HG03135 (cell line): ENCODE measurements around the gene SCN5A.

Experiments used
- ATAC-seq: cut with Tn5 transposase; IDR thresholded peaks from one replicate; pipeline ENCODE4 v1.9.1; 2021; ENCODE audit warnings: mild to moderate bottlenecking, moderate library complexity; ENCODE audit not compliant: unreplicated experiment

SCN5A gene

DNA sequence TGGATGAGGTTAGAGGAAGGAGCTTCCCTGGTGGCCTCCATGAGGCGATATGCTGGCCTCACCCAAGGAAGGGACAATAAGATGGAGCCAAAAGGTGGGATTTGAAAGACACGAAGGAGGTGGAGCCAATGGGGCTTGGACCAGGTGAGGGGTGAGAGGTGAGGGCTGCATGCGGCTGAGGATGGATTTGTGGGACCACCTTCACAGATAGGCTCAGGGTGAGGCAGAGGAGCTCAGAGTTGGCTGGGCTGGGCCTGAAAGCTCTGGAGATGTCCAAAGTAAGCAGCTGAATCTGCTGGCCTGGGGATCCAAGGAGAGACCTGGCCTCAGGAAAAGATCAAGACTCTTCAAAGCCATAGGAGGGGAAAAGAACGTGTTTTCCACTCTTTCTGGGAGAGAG, 103.5 kb downstream of the SCN5A start:
- ATAC-seq: no peak

DNA sequence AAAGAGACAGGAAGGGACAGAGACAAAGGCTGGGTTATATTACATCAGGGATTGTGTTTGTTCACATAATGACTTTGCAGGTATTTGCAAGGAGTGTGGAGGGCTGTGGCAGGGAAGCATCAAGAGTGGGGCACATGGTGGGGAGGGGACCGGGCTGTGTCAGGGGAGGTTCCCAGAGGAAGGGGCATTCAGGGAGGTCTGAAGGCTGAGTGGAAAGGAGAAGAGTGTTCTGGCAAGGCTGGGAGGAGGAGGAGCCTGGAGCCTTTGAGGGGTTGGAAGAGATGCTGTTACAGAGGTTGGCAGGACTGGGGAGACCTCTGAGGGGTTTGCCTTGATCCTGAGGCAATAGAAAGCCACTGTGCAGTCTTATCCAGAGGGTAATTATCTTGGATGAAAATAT, 103.9 kb downstream of the SCN5A start:
- no peak for ATAC-seq

DNA sequence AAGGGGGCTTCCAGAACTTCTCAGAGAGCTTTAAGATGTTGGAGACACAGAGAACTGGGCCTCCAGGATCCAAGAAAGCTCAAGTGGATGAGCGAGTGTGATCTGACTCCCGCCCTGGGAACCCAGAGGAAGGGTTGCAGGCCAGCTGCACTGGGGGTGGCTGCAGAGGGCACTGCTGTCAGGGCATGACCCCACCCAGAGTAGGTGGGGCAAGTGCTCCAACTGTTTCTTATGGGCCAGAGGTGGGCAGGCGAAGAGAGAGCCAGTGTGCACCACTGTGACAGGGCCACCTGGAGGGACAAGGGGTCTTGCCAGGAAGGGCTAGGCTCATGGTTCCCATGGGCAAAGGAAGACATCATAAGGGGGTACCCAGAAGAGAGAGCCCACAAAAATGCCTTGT, 104.6 kb downstream of the SCN5A start:
- no peak for ATAC-seq

DNA sequence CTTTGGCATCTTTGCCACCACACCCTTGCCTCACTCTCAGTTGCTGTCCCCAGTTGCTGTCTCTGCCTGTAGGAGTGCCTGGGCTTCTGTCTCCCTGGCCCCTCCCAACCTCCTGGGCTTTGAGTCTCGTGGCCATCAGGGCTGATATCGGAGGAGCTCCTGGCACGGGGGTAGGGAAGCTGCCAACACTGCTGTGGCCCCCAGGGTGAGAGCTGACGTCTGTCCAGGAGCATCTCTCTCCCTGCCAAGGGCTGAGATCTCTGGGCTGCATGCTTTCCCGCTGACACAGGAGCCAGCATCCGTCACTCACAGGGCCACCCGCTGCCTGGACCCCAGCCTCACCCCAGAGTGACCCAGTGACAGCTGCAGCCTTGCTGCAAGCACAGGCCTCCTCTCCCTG, 105.9 kb downstream of the SCN5A start:
- no peak for ATAC-seq

DNA sequence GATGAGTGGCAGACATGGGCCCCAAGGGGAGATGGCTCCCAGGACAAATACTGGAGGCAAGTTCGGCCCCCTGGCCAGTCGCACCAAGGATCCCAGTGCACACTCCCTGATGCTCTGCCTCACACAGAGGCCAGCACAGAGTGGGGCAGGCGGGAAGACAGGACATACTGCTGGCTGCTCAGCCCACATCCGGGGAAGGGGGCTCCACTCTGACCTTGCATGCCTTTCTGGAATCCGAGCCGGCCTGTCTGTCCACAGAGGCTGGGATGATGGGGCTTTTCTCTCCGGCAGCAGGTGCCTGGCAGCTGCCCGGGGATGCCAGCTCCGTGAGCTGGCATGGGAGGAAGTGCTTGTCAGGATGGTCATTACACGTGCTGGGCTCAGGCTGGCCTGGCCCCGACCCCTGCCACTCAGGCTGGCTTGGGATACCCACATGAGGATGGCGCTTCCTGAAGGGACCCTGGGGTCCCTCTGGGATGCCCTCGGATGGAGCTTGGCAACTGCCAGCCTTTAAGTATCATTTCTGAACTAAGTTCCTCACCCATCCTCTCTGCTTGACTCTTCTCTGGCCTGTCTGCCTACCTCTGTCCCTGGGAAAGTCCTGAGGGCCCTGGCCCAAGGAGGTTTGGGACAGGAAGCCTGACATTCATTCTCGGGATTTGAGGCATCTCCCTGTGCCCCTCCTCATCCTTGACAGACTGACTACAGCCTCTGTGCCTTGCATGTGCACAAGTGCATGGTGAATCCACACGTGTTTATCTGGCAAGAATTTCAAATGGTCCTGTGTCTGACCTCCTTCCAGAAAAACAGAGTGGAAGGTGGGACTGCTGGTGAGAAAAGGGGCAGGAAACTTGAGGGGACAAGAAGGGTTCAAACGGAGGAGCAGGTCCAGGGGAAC, 106.8 kb downstream of the SCN5A start:
- no peak for ATAC-seq

DNA sequence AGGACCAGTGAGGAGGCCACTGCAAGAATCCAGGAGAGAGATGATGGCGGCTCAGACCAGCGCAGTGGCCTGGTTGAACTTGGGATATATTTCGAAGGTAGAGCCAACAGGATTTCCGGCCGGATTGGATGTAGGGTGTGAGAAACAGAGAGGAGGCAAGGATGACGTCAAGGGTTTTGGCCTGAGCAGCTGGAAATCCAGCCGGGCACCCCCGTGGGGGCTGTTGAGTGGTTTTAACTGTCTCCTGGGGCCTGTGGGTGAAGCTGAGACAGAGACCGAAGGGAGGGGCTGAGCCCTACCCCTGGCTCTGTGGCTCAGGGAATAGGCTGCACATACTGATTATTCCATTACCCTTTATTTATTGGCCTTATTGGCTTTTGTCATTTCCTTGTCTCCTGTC, 107.7 kb downstream of the SCN5A start:
- no peak for ATAC-seq

DNA sequence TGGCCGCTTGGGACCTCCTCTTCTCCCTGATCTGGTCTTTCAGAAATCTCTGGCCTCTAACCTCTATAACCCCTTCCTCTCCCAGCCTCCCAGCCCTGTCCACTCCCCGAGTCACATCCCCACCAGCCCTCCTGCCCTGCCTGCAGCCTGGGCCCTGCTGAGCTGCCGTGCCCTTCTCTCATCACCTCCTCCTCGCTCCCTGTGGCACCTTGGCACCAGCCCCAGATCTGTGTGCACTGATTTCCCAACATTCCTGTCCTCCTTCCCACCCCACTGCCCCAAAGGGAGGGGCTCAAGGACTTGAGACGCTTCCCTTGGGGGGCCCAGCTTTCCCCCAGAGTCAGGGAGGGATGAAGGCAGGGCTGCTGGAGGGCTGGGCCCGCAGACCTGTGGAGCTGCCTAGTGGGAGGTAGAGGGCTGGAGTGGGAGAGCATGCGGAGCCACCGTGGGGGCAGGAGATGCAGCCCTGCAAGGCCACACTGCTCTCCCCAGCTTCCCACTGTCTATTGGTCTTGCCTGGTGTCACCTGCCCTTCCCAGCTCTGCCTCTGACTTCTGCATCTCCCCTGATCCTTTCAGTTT, 110.6 kb downstream of the SCN5A start:
- no peak for ATAC-seq

DNA sequence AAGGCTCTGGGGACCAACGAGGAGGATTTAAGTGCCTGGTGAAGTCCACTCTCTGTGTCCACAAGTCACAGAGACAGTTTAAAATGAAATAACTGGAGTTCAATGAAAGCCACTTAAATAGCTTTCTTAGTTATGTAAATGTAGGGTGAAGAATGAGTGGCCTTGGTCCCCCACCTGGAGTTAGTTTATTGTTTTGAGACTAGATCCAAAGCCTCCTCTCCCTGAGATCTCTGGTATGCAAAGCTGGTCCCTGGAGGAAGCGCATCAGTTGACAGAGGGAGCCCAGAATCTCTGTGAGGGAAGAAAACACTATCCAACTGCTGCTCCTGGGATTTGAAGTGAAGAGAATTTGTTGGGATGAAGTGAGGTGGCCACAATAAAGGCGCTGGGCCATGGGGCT, 112.8 kb downstream of the SCN5A start:
- ATAC-seq: no peak

DNA sequence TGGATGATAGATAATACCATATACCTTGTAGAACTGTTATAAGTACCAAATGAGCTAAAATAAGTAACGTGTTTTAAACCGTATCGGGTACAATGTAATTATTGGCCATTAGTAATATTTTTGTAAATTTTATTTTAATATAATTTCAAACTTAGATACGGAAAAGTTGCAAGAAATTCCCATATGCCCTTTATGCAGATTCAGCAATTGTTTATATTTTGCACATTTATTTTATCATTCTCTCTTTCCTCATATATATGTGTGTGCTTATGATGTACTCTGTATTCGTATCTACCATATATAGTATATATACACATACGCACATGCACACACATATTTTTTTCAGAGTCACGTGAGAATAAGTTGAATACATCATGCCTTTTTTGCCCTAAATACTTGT, 114.9 kb downstream of the SCN5A start:
- no peak for ATAC-seq

DNA sequence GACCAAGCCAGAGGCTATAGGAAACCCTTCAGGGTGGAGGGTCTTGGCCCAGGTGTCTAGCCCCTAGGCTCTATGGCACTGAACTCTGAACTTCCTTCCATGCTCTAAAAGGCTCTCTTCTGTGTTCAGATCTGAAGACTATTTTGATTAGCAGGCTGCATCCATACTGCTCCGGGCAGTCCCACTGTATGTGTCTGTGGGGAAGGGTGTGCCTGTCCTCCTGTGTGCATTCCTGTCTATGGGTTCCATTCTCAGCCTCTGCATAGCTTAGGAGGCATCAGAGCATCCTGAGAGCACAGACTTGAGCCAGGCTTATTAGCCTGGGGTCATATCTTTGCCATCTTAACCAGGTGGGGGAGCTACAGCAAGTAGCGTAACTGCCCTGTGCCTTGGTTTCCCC, 115.3 kb downstream of the SCN5A start:
- no peak for ATAC-seq

DNA sequence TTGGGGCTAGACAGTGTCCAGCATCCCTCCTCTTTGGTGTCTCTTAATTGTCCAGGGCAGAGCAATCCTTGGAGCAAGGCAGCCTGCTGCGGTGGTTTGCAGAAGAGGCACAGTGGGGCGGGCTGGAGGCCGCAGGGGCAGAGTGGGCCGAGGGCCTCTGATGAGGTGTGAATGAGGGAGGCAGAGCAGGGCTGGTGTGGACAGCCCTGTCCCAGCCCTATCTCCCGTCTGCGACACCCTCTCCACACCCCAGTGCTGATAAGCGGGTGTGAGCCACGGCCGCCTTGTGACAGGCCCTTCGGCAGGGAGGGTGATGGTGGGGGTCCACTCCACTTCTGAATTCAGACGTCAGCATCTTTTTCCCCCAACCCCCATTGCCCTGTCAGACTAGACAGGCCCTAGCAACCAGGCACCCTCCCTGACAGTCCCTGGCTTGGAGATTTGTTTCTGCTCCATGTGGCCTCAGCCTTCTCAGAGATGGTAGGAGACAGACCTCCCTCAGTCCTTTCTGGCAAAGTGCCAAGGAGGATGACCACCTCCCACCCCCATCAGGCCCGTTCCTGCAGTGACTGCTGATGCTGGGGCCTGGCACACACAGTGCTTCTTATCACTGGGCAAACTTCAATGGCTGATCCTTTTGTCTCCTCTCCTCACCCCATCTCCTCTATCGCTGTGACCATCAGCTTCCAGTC, 116.1 kb downstream of the SCN5A start:
- no peak for ATAC-seq

DNA sequence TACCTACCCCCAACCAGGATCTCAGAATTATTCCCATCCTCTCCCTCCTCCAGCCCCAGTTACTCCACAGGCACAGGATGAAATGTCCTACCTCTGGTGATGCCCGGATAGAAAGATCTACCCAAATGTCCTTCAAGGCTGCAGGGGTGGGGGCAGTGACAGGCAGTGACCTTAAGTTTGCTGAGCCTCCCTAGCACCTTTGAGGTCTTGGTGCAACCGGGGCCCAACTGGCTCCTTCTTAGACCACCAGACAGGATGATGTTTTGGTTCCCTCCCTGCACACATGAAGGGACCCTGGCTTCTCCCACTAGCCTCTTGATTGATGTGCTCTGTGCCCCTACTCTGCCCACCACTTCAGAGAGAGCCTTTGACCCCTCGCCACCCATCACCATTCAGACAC, 117.0 kb downstream of the SCN5A start:
- ATAC-seq: no peak

DNA sequence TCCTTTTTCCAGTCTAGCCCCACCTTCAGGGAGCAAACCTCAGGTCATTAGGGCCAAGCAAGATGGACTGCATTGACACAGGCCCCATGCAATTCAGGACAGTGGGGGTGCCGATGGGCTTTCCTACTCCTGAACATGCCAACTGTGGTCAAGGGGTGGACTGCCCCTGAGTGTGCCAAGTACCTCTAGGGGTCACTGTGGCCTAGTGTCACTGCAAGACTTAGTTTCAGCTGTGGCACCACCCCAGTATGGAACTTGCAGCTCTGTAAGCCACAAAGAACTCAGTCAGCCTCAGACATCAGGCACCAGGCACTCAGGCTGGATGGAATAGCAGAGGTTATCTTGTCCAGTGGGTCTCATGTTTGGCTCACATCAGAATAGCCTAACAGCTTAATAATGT, 121.0 kb downstream of the SCN5A start:
- ATAC-seq: no peak

DNA sequence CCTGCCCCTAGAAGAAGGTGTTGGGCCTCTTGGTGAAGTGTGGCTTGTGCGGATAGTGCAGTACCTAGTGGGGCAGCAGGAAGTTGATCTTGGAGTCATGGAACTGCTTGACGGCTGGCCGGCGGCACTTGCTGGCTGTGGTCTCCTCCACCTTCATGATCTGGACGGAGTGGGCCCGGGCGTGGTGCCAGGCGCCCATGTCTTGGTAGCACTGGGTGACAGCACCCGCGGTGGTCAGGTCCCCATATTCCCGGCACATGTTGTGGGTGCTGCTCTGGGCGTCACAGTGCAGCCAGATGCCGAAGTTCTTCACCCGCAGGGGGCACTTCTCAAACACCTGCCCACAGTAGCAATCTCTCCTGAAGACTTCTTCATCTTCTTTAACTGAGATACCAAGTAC, 122.7 kb downstream of the SCN5A start:
- no peak for ATAC-seq

DNA sequence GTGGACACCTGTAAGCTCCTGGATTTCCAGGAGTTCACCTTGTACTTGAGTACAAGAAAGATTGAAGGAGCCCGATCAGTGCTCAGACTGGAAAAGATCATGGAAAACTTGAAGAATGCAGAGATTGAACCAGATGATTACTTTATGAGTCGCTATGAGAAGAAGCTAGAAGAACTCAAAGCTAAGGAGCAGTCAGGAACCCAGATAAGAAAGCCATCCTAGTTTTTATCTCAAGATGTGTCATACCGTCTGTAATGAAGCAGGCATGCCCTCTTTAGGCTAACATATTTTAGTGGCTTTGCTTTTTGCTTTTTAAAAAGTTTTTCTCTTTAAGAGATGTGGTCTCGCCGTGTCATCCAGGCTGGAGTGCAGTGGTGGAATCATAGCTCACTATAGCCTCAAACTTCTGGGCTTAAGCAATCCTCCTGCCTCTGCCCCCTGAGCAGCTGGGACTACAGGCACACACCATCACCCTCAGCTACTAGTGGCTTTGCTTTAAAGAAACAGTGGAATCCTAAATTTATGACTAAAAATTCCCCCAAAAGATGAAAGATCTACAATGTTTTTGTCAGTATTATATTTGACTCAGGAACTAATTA, 125.2 kb downstream of the SCN5A start:
- no peak for ATAC-seq

DNA sequence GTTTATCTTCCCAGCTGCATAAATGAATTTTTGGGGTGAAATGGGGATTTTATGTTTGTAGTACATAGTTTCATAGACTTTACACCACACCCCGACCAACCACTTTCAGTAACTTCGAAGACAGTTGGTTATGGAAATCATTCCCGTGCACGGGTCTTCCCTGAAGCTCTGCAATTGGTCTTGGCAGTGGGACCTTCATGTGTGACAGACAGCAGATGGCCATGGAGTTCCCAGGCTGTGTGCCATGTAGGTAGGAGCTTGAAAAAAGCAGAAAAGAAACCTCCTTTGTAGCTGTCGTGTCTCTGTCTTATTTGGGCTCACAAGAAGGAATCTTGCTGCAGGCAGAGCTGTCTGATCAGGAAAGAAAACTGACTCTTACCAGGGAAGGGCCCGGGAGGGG, 127.5 kb downstream of the SCN5A start:
- ATAC-seq: no peak

DNA sequence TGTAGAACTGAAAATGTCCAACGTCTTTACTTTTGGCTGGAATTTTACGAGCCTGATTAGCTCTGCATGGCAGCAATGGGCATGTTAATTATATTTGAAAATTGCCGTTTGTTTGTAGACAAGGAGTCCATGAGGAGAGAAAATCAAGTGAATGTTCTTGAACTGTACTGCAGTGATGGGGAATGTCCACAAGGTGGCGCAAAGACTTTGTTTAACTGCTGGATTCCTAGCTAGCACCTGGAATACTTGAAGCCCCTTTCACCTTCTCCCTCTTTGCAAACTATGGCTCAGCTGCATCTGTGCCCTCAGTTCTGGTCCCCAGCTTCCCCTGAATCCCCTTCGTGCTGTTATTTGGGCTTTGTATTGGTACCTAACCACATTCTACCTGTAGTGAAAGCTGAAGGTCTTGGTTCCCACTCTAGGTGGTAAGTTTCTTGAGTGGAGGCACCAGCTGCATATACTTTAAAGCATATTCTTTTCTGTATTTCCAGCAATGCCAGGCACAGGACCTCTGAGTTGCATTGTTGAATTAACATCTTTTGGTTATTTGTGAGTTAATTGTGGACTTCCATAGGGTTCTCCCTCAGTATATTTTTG, 128.0 kb downstream of the SCN5A start:
- no peak for ATAC-seq

DNA sequence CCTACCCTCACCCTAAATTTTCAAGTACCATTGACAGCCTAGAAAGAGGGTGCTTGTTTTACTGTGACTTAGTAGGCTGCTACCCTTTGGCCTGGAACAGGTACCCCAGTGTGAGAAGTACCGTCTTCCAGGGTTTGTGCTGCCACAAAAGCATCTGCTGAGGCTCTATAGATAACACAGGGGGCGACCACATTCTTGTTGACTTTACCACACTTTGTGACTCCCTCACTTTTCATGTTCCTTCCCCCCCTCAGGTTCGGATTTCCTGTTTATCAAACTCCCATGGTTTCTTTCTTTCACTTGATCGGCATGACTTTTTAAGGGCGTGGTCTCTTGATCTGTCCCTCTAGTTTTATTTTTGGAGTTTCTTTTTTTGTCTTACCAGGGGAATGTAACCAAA, 129.8 kb downstream of the SCN5A start:
- no peak for ATAC-seq

DNA sequence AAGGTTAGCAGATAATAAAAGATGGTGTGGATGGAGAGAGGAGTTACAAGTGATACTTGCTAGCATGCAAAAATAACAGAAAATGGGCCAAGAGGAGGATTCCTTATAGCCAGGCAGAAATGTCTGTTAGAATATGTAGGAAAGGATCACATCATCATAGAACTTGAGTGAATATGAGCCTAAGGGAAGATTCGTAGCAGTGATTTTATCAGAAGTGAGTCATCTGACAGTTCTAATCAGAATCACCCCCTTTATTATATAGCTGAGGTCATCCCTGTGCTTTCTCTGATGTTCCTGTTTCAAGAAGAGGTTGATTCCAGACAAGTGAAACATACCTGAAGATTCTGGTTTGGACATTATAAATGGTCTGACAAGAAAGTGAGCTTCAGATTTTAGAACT, 130.5 kb downstream of the SCN5A start:
- no peak for ATAC-seq

DNA sequence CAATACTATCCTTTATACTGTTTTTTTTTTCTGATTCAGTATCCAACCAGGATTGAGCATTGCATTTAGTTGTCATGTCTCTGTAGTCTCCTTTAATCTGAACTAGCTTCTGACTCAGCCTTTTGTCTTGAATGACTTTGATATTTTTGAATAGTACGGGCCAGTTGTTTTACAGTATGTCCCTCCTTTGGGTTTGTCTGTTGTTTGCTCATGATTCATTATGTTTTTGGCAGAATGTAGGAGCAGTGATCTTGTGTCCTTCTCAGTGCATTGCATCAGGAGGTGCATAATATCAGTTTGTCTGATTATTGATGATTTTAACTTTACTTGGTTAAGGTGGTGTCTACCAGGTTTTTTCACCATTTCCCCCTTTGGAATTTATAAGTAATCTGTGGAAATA, 132.8 kb downstream of the SCN5A start:
- ATAC-seq: no peak

DNA sequence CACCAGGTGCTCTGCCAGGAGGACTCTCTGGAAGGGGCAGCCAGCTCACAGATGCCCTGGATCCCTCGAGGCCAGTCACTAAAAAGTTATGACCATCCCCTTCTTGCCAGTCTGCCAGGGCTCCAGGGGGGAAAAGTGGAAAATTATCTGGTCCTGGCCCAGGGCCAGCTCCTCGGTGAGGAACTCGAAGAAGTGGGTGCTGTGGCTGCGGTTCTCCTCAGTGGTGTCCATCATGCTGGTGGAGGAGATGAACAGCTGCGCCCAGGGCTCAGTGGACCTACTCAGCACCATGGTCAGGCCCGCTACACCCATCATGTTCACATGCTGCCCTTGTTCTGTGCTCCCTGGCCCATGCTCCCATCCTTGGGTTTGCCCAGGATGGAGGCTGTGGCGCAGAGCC, 134.1 kb downstream of the SCN5A start:
- ATAC-seq: no peak
